ENCODE data around the gene PRRC2B.

Gene PRRC2B

DNA sequence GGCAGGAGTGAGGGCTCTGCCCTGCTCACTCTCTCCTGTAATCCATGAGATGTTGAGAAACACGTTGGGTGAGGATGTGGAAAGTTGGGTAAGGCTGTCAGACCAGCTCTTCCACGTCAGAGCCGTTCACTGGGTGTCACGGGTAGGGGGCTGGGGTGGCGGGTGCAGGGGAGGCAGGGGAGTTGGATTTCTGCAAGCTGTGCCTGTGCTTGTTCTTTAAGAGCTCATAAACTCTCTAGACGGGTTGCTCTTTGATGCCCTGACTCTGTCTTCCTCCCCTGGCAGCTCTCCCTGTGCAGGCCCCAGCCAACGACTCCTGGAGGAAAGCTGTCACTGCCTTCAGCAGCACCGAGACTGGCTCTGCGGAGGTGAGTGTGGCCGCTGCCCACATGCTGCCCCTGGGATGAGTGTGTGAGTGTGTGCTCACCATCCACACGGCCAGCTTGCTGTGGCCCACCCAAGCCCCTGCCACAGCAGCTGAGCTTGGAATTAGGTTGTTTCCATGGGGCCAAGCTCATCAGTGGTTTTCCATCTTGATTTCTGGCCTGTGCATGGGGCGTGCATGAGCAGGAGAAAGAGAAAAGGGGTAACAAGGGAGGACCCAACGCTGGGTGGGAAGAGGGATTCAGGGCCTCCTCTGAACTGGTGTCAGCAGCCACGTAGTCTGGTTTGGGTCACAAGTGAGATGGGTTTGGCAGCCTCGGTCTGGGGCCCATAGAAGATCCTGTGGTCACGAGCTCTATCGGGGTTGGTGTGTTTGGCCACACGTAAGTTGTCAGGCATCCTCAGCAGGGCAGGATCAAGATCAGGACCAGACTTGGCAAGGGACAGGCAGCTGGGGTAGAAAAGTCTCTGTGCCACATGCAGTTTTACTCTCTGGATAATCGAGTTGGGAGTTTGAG, 87.8 kb downstream of the PRRC2B start:
- no peak overlapping the region for H3K4me3 ChIP-seq (ENCODE audit: low read length)
- TF ChIP-seq, protein P1, sequence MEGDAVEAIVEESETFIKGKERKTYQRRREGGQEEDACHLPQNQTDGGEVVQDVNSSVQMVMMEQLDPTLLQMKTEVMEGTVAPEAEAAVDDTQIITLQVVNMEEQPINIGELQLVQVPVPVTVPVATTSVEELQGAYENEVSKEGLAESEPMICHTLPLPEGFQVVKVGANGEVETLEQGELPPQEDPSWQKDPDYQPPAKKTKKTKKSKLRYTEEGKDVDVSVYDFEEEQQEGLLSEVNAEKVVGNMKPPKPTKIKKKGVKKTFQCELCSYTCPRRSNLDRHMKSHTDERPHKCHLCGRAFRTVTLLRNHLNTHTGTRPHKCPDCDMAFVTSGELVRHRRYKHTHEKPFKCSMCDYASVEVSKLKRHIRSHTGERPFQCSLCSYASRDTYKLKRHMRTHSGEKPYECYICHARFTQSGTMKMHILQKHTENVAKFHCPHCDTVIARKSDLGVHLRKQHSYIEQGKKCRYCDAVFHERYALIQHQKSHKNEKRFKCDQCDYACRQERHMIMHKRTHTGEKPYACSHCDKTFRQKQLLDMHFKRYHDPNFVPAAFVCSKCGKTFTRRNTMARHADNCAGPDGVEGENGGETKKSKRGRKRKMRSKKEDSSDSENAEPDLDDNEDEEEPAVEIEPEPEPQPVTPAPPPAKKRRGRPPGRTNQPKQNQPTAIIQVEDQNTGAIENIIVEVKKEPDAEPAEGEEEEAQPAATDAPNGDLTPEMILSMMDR (conservative IDR thresholded peaks at IDR 0.05; ENCODE audit: low read length) = no peak
- no peak for DNase-seq (ENCODE audit: low read depth)

DNA sequence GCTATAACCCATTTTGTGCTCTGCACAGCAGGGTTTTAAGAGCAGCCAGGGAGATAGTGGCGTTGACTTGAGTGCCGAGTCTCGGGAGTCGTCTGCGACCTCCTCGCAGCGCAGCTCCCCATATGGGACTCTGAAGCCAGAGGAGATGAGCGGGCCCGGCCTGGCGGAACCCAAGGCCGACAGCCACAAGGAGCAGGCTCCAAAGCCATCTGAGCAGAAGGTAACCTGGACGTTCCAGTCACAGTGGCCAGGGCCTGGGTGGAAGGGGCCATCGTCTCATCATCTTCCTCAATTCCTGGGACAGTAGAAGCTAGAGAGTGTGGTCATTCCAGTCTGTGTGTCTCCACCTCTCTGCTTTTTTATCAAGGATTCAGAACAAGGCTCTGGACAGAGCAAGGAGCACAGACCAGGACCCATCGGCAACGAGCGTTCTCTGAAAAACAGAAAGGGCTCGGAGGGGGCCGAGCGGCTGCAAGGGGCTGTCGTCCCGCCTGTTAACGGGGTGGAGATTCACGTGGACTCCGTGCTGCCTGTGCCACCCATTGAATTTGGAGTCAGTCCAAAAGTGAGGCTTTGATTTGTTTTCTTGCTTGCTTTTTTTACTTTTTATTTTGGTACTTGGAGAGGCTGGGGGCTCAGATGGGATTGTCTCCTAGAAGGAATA, 88.6 kb downstream of the PRRC2B start:
- TF ChIP-seq, protein P1 (conservative IDR thresholded peaks at IDR 0.05; ENCODE audit: low read length) = no peak
- H3K4me3 ChIP-seq (ENCODE audit: low read length) = no peak overlapping the region
- DNase-seq (ENCODE audit: low read depth) = no peak

DNA sequence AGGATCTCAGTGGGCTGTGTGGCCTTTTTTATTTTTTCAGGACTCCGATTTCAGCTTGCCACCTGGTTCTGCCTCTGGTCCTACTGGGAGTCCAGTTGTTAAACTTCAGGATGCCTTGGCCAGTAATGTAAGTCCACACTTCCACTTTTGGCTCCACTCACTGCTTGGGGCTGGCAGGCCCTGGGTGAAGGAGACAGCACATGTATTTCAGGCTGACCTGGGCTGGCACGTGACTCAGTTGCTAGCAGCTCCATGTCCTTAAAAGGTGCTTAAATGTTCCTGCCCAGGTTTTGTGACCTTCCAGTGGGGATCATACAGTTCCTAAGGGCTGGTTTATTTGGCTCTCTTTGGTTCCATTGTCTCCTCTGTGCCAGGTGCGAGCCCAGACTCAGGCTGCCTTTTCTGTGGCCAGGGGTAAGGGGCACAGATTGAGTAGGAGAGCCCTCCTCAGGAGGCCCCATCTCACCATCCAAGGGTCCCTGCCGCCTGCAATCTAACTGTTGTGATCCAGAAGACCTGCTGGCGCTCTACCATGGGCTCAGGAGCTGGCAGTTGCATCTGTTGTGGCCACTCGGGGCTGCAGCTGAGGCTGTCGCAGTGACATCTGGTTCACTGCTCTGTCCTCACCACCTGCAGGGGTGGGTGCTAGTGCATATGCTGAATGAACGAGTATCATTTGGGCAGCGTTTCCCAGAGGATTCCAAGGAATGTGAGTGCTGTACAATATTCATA, 89.6 kb downstream of the PRRC2B start:
- TF ChIP-seq, protein P1 (conservative IDR thresholded peaks at IDR 0.05; ENCODE audit: low read length) = no peak
- no peak for DNase-seq (ENCODE audit: low read depth)
- no peak overlapping the region for H3K4me3 ChIP-seq (ENCODE audit: low read length)

DNA sequence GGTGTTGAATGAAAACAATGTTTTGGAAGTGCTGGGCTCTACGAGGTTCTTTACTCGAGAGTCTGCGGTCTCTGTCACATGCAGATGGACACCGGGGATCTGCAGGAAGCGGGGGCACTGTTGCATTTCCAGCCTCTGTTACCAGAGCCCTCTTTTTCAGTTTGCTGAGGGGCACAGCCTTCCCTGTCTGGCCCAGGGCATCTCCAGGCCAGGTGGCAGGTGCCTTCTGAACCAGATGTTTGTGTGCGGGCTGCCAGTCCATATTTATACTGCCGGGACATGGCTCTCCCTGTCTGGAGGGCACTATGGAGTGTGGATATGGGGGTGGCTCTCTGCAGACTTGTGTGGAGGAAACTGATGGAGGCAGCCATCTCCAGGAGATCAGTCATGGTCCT, 90.2 kb downstream of the PRRC2B start:
- H3K4me3 ChIP-seq (ENCODE audit: low read length) = no peak overlapping the region
- TF ChIP-seq, protein P1 (conservative IDR thresholded peaks at IDR 0.05; ENCODE audit: low read length) = no peak
- DNase-seq (ENCODE audit: low read depth) = no peak

DNA sequence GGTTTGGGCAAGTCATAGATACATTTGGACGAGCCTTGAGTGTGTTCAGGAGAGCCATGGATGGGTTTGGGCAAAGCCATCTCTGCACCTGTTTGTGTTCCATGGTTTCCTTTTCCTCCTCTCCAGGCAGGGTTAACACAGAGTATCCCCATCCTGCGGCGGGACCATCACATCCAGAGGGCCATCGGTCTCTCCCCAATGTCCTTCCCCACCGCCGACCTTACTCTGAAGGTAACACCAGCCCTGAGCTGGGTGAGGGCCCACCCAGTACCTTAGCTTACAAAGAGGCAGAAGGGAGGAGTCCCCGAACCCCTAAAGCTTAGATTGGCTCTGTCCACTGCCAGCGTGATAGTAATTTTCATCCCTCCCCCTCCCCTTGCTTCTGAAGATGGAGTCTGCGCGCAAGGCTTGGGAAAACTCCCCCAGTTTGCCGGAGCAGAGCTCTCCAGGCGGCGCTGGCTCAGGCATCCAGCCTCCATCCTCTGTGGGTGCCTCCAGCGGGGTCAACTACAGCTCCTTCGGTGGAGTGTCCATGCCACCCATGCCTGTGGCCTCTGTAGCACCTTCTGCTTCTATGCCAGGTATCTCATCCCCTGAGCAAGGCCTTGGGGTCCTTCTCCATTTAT, 90.8 kb downstream of the PRRC2B start:
- TF ChIP-seq, protein P1 (conservative IDR thresholded peaks at IDR 0.05; ENCODE audit: low read length) = no peak
- no peak overlapping the region for H3K4me3 ChIP-seq (ENCODE audit: low read length)
- no peak for DNase-seq (ENCODE audit: low read depth)

DNA sequence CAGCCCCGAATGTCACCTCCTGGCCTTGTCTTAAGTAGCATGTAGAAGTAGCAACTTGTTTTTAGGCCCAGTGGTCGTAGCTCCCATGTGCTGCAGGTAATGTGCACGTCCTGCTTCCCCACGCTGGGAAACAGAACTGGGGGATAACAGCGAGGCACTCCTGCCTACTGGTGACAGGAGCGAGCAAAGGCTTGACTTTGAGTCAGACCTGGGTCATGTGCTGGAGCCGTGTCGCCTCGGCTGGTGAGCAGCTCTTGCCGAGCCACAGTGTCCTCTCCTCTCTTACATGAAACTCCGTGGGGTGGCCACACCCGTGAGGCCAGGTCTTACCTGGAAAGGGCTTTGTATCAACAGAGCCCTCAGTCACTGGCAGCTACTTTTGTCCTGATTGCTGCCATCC, 91.3 kb downstream of the PRRC2B start:
- TF ChIP-seq, protein P1 (conservative IDR thresholded peaks at IDR 0.05; ENCODE audit: low read length) = no peak
- no peak for DNase-seq (ENCODE audit: low read depth)
- H3K4me3 ChIP-seq (ENCODE audit: low read length) = no peak overlapping the region

Data from AG10803 (cell line).